Measurements from ENCODE around the gene LRRC14B. TPM values are rescaled to one million over a fixed set of nuclear protein-coding genes. Genes with fewer than 3 reads are reported as not detected.

LRRC14B gene
- total and polyA plus RNA-seq, 3 donors from 2014 or later: 0.33 to 0.94 (median 0.93) TPM

GRCh38 chr5:155651-156410 lies 35.5 kb upstream of the LRRC14B start:
- WGBS, 2 donors: 90 to 92% methylated on average over 21 to 23 of the region's 23 CpGs

GRCh38 chr5:156411-157072 lies 34.8 kb upstream of the LRRC14B start:
- TF ChIP-seq POLR2A (IDR thresholded peaks at IDR 0.05) (no peak), CTCF (IDR thresholded peaks at IDR 0.05) (no peak)
- Histone ChIP-seq H3K27me3 (no peaks in the 10 kb centered on the region), H3K27ac (no peak overlapping the region), H3K36me3 (ENCODE audit: low read depth, missing control alignments) (no peaks in the 10 kb centered on the region), H3K4me3 (no peak overlapping the region), H3K9me3 (no peaks in the 10 kb centered on the region), H3K4me1 (no peaks in the 10 kb centered on the region)
- 89 to 95% methylated on average over 16 to 17 of the region's 17 CpGs for WGBS, 2 donors
- no peak for DNase-seq
- intact Hi-C loops (cut with DNase I; ENCODE audit: low total_unique reads): no loop called here

More at GRCh38 chr5:155651-156410, 35.5 kb upstream of the LRRC14B start:
- no peak for DNase-seq
- H3K9me3 ChIP-seq: no peaks in the 10 kb centered on the region
- TF ChIP-seq POLR2A (IDR thresholded peaks at IDR 0.05) (no peak), CTCF (IDR thresholded peaks at IDR 0.05) (no peak)
- no peaks in the 10 kb centered on the region for H3K27me3 ChIP-seq
- intact Hi-C loops (cut with DNase I; ENCODE audit: low total_unique reads): no loop called here
- H3K4me1 ChIP-seq: no peaks in the 10 kb centered on the region
- H3K36me3 ChIP-seq (ENCODE audit: low read depth, missing control alignments): no peaks in the 10 kb centered on the region
- no peak overlapping the region for H3K4me3 ChIP-seq
- no peak overlapping the region for H3K27ac ChIP-seq

GRCh38 chr5:157126-157715 lies 34.1 kb upstream of the LRRC14B start:
- intact Hi-C loops (cut with DNase I; ENCODE audit: low total_unique reads): no loop called here
- Histone ChIP-seq H3K27me3 (no peaks in the 10 kb centered on the region), H3K4me3 (no peak overlapping the region), H3K36me3 (ENCODE audit: low read depth, missing control alignments) (no peaks in the 10 kb centered on the region), H3K27ac (no peak overlapping the region), H3K4me1 (no peaks in the 10 kb centered on the region), H3K9me3 (no peaks in the 10 kb centered on the region)
- no peak for DNase-seq
- TF ChIP-seq POLR2A (IDR thresholded peaks at IDR 0.05) (no peak), CTCF (IDR thresholded peaks at IDR 0.05) (no peak)
- 92 to 93% methylated on average over 12 of the region's 12 CpGs for WGBS, 2 donors

- no peak for TF ChIP-seq POLR2A (IDR thresholded peaks at IDR 0.05)
- no peak for TF ChIP-seq CTCF (IDR thresholded peaks at IDR 0.05)
- Histone ChIP-seq H3K36me3 (ENCODE audit: low read depth, missing control alignments) (no peaks in the 10 kb centered on the region), H3K4me1 (no peaks in the 10 kb centered on the region), H3K27ac (no peak overlapping the region), H3K4me3 (no peak overlapping the region), H3K9me3 (no peaks in the 10 kb centered on the region), H3K27me3 (no peaks in the 10 kb centered on the region)
- intact Hi-C loops (cut with DNase I; ENCODE audit: low total_unique reads): no loop called here
- no peak for DNase-seq
- WGBS, 2 donors: 72 to 80% methylated on average over 6 to 11 of the region's 11 CpGs
Measured at GRCh38 chr5:157801-158200, 33.5 kb upstream of the LRRC14B start.

All from testis (tissue), 3 donors.